Stimulated activated CD4-positive, alpha-beta T cell treated with anti-CD3 and anti-CD28 coated beads, Interleukin-15, amount 100 ng/mL, for 48 hours (primary cell): Measurements from ENCODE around the gene STIMATE.

ENCODE experiments used
- DNase-seq, 2 donors: peaks; one replicate each; pipeline ENCODE4 v3.0.0-alpha.2; 2020; ENCODE audit warnings: low read depth in 2 of 2

Gene STIMATE

GRCh38 chr3:52791366-52791765 lies 106.0 kb downstream of the STIMATE start:
- DNase-seq: no peak

DNA sequence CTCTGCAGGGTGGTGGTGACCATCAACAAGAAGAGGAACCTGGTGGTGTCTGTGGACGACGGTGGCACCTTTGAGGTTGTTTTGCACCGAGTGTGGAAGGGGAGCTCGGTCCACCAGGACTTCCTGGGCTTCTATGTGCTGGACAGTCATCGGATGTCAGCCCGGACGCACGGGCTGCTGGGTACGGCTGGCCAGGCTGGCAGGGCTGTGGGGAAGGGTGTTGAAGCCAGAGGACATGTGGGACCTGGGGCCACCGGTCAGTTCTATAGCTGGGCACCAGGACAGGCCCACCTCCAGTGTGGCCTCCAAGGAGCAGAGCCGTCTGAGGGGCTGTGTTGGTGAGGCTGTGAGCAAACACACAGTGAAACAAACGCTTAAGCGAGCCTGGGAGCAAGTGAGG lies 106.6 kb downstream of the STIMATE start:
- no peak for DNase-seq

GRCh38 chr3:52790337-52790736 lies 107.0 kb downstream of the STIMATE start:
- DNase-seq: no peak

- no peak for DNase-seq
Measured at GRCh38 chr3:52789746-52790040, 107.7 kb downstream of the STIMATE start.

- no peak for DNase-seq
Measured at GRCh38 chr3:52788890-52789745, 108.2 kb downstream of the STIMATE start.

GRCh38 chr3:52787672-52788625 lies 109.4 kb downstream of the STIMATE start:
- DNase-seq: no peak

DNA sequence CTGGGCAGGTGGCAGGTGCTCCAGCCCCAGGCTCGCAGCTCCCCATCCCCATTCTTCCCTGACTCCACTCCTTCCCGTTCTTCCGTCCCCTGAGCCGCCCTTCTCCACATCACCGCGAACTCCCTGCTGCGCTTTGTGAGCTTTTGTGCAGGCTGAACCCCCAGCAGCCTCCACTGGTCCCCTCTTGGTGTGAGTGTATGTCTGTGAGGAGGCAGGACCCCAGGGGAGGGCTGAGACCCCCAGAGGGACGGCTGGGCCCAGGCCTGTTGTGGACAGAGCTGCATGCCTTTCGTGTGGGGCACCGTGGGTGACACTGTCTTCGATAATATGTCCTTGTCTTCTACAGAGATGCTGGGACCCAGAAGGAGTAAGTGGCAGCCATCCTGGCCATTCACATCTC lies 110.1 kb downstream of the STIMATE start:
- no peak for DNase-seq
